ENCODE results near the gene NOB1. TPM values are rescaled to one million over a fixed set of nuclear protein-coding genes. Genes with fewer than 3 reads are reported as not detected.
"Not testable (repeated sequence)": the region's sequence is repeated elsewhere in the genome, so short reads cannot be mapped to it uniquely, and the experiment has no call there.

The NOB1 gene
- total RNA-seq, 1 experiment from 2014 or later, result 101 TPM

DNA sequence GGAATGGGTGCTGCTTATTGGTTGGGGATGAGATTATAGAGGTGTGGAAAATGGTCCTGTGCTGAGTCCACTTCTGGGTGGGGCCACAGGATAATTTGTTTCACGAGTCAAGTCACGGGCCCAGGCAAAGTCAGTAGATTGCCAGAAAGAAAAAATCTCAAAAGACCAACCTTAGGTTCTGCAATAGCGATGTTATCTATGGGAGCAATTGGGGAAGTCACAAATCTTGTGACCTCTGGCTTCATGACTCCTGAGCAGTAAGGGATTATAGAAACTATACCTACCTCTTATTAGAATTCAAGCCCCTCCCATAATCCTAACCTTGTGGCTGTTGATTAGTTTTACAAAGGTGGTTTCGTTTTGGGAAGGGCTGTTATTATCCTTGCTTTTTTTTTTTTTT lies 38.8 kb upstream of the NOB1 start:
- Histone ChIP-seq H3K4me2 (ENCODE audit: insufficient read depth, insufficient read length, low read length) (no peak overlapping the region), H3K23ac (ENCODE audit: insufficient read length, low read depth, low read length) (no peak overlapping the region), H3K9me3 (ENCODE audit: control insufficient read depth, low read depth, low read length) (no peaks in the 10 kb centered on the region), H3K79me1 (ENCODE audit: insufficient read depth, low read depth, low read length, poor library complexity, severe bottlenecking) (no peaks in the 10 kb centered on the region), H3K4ac (ENCODE audit: low read depth, low read length) (no peak overlapping the region), H3K23me2 (ENCODE audit: insufficient read length, low read depth, low read length, poor library complexity, severe bottlenecking) (no peaks in the 10 kb centered on the region), H3K27me3 (ENCODE audit: insufficient read depth, low read length) (no peaks in the 10 kb centered on the region), H3T11ph (ENCODE audit: low read length) (no peak overlapping the region), H4K91ac (ENCODE audit: insufficient read length, low read depth, low read length) (no peak overlapping the region), H2BK15ac (ENCODE audit: low read depth, low read length) (no peak overlapping the region), H3K27ac (ENCODE audit: insufficient read length, low read depth, low read length) (no peak overlapping the region), H2BK12ac (ENCODE audit: insufficient read length, low read depth, low read length) (no peak overlapping the region), H2BK20ac (ENCODE audit: low read depth, low read length, poor library complexity, severe bottlenecking) (no peak overlapping the region), H3K79me2 (ENCODE audit: insufficient read depth, low read length) (no peaks in the 10 kb centered on the region), H3K14ac (ENCODE audit: insufficient read depth, low read length) (no peak overlapping the region), H2AK5ac (ENCODE audit: insufficient read length, low read length) (no peak overlapping the region), H3K4me1 (ENCODE audit: insufficient read depth, low read length) (no peaks in the 10 kb centered on the region), H4K8ac (replicated peaks; ENCODE audit: insufficient read length, low read depth, low read length) (no peak overlapping the region), H2BK120ac (ENCODE audit: low read depth, low read length, poor library complexity, severe bottlenecking) (no peak overlapping the region), H3K9ac (ENCODE audit: extremely low read depth, insufficient read length, low read length) (no peak overlapping the region), H3K56ac (ENCODE audit: insufficient read length, low read depth, low read length) (no peak overlapping the region), H3K18ac (ENCODE audit: insufficient read length, low read depth, low read length) (no peak overlapping the region), H4K5ac (ENCODE audit: insufficient read length, low read depth, low read length) (no peak overlapping the region), H2AFZ (ENCODE audit: low read length) (no peak overlapping the region), H2BK5ac (ENCODE audit: insufficient read length, low read length) (no peak overlapping the region), H4K20me1 (ENCODE audit: control insufficient read depth, insufficient read depth, insufficient read length) (no peaks in the 10 kb centered on the region)
- Mint-ChIP-seq H3K4me3 (no peak overlapping the region), H3K27ac (no peak overlapping the region; a peak in 1 of 7 replicates), H3K27me3 (ENCODE audit: low read depth) (no peaks in the 10 kb centered on the region), H3K9me3 (no peaks in the 10 kb centered on the region), H3K4me1 (peaks cover 5 to 11% of the 10 kb centered on the region in 2 experiments), H3K36me3 (ENCODE audit: insufficient read depth in 1 of 3, low read depth in 3 of 3) (peaks cover 2 to 14% (median 2%) of the 10 kb centered on the region in 3 experiments; a peak in 6 of 7 replicates)
- DNase-seq, result no peak
- TF ChIP-seq CTCF (conservative IDR thresholded peaks at IDR 0.05), result no peak
- no CpG with 5 or more reads among the region's 4 CpGs for WGBS (ENCODE audit: extremely low coverage, insufficient read length, low lambda C conversion rate)

GRCh38 chr16:69791391-69791847 lies 36.7 kb upstream of the NOB1 start:
- not testable (repeated sequence) for H2BK20ac ChIP-seq (ENCODE audit: low read depth, low read length, poor library complexity, severe bottlenecking); H3K4ac ChIP-seq (ENCODE audit: low read depth, low read length); H2AK5ac ChIP-seq (ENCODE audit: insufficient read length, low read length); H4K8ac ChIP-seq (replicated peaks; ENCODE audit: insufficient read length, low read depth, low read length); H3K27ac ChIP-seq (ENCODE audit: insufficient read length, low read depth, low read length); H4K91ac ChIP-seq (ENCODE audit: insufficient read length, low read depth, low read length); H3K79me2 ChIP-seq (ENCODE audit: insufficient read depth, low read length); H2BK120ac ChIP-seq (ENCODE audit: low read depth, low read length, poor library complexity, severe bottlenecking); H3K9me3 ChIP-seq (ENCODE audit: control insufficient read depth, low read depth, low read length); H2BK12ac ChIP-seq (ENCODE audit: insufficient read length, low read depth, low read length); H3K14ac ChIP-seq (ENCODE audit: insufficient read depth, low read length); H3K9ac ChIP-seq (ENCODE audit: extremely low read depth, insufficient read length, low read length); H3K18ac ChIP-seq (ENCODE audit: insufficient read length, low read depth, low read length); H3K23ac ChIP-seq (ENCODE audit: insufficient read length, low read depth, low read length); H2AFZ ChIP-seq (ENCODE audit: low read length); H3K27me3 ChIP-seq (ENCODE audit: insufficient read depth, low read length); H3K27ac Mint-ChIP-seq; H4K20me1 ChIP-seq (ENCODE audit: control insufficient read depth, insufficient read depth, insufficient read length); H3K23me2 ChIP-seq (ENCODE audit: insufficient read length, low read depth, low read length, poor library complexity, severe bottlenecking); H3K4me3 Mint-ChIP-seq; H3K56ac ChIP-seq (ENCODE audit: insufficient read length, low read depth, low read length); H3K4me1 Mint-ChIP-seq; H3K4me2 ChIP-seq (ENCODE audit: insufficient read depth, insufficient read length, low read length); H4K5ac ChIP-seq (ENCODE audit: insufficient read length, low read depth, low read length); DNase-seq; H2BK5ac ChIP-seq (ENCODE audit: insufficient read length, low read length); H3K79me1 ChIP-seq (ENCODE audit: insufficient read depth, low read depth, low read length, poor library complexity, severe bottlenecking); H2BK15ac ChIP-seq (ENCODE audit: low read depth, low read length); H3T11ph ChIP-seq (ENCODE audit: low read length); H3K9me3 Mint-ChIP-seq; H3K4me1 ChIP-seq (ENCODE audit: insufficient read depth, low read length); H3K27me3 Mint-ChIP-seq (ENCODE audit: low read depth)
- WGBS (ENCODE audit: extremely low coverage, insufficient read length, low lambda C conversion rate), result no CpG with 5 or more reads among the region's 6 CpGs
- peaks cover 5 to 24% (median 11%) of the 10 kb centered on the region in 3 experiments; a peak in 6 of 7 replicates for H3K36me3 Mint-ChIP-seq (ENCODE audit: insufficient read depth in 1 of 3, low read depth in 3 of 3)

Measured in H9 (cell line).